C4-2B (cell line): ENCODE data around the gene WFS1.

ENCODE experiments used
- ZFX ChIP-seq: fragments of 450-650 bp; IDR thresholded peaks from 2 replicates; pipeline ENCODE4 v1.6.1; 2017
- TF ChIP-seq, protein P1 (sequence below): fragments of 450-650 bp; conservative IDR thresholded peaks from 2 replicates; pipeline ENCODE4 v1.5.1; 2017; ENCODE audit warnings: mild to moderate bottlenecking

DNA sequence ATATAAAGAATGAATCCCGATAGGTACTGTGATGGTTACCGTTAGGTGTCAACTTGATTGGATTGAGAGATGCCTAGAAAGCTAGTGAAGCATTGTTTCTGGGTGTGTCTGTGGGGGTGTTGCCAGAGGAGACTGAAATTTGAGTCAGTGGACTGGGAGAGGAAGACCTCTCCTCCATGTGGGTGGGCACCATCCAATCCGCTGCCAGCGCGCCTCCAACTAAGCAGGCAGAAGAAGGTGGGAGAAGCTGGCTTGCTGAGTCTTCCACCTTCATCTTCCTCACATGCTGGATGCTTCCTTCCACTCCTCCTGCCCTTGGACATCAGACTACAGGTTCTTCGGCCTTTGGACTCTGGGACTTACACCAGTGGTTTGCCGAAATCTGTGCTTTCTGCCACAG lies 40.1 kb downstream of the WFS1 start:
- TF ChIP-seq, protein P1, sequence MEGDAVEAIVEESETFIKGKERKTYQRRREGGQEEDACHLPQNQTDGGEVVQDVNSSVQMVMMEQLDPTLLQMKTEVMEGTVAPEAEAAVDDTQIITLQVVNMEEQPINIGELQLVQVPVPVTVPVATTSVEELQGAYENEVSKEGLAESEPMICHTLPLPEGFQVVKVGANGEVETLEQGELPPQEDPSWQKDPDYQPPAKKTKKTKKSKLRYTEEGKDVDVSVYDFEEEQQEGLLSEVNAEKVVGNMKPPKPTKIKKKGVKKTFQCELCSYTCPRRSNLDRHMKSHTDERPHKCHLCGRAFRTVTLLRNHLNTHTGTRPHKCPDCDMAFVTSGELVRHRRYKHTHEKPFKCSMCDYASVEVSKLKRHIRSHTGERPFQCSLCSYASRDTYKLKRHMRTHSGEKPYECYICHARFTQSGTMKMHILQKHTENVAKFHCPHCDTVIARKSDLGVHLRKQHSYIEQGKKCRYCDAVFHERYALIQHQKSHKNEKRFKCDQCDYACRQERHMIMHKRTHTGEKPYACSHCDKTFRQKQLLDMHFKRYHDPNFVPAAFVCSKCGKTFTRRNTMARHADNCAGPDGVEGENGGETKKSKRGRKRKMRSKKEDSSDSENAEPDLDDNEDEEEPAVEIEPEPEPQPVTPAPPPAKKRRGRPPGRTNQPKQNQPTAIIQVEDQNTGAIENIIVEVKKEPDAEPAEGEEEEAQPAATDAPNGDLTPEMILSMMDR, result no peak
- TF ChIP-seq ZFX, result no peak
